Measurements from ENCODE around the gene VWA5A. TPM values are rescaled to one million over a fixed set of nuclear protein-coding genes. Genes with fewer than 3 reads are reported as not detected.

The VWA5A gene
- polyA plus RNA-seq, 1 of the 3 experiments (the other 2 are of a cell fraction): 7.6 TPM

DNA sequence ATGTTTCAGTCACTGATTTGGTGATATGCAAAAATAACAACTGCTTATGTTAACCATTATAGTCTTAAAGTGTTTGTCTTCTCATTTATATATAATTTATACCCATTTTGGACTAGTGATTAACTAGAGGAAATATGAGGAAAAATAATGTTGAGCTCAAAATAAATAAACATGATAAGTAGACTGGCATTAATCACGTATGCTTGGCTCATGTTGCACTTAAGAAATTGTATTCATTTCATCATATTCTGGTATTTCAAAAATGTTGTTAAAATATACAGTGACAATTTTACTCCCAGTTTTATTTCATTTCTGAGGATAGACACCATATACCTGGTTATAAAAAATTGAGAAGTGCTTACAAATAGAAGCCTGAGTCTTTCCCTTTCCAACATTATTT lies 64.1 kb downstream of the VWA5A start:
- Histone ChIP-seq H3K4me2 (no peak overlapping the region), H3F3A (replicated peaks; ENCODE audit: insufficient read depth) (no peaks in the 10 kb centered on the region)
- CTCF ChIA-PET: interaction anchor here (1.0 to 1.8 kb wide), 2 partner anchors 13 to 108 kb away, joined by 3 to 5 read pairs; no protein-coding TSS in a partner anchor

More for the DNA sequence above, 64.1 kb downstream of the VWA5A start:
- Histone ChIP-seq H3K9me2 (no peaks in the 10 kb centered on the region), H3K27ac (ENCODE audit: low read depth in 2 of 2, low read length in 1 of 2) (no peak overlapping the region), H3K9ac (no peak overlapping the region), H3K36me3 (replicated peaks in 1 of 2; ENCODE audit: control insufficient read depth in 1 of 2, insufficient read depth in 2 of 2, low read length in 1 of 2) (no peaks in the 10 kb centered on the region), H3K4me1 (ENCODE audit: control insufficient read depth in 1 of 2, insufficient read depth in 2 of 2, low read depth in 1 of 2, low read length in 1 of 2) (no peaks in the 10 kb centered on the region), H4K20me1 (ENCODE audit: insufficient read depth) (no peaks in the 10 kb centered on the region), H2AFZ (ENCODE audit: low read depth) (no peak overlapping the region), H3K27me3 (ENCODE audit: insufficient read depth) (no peaks in the 10 kb centered on the region), H3K9me3 (no peaks in the 10 kb centered on the region), H3K4me3 (ENCODE audit: low read depth in 2 of 2, low read length in 1 of 2) (no peak overlapping the region), H3K79me2 (ENCODE audit: insufficient read depth) (no peaks in the 10 kb centered on the region)
- 23% methylated on average over 1 of the region's 1 CpG for WGBS (ENCODE audit: low lambda C conversion rate)
- TF ChIP-seq, protein P1, sequence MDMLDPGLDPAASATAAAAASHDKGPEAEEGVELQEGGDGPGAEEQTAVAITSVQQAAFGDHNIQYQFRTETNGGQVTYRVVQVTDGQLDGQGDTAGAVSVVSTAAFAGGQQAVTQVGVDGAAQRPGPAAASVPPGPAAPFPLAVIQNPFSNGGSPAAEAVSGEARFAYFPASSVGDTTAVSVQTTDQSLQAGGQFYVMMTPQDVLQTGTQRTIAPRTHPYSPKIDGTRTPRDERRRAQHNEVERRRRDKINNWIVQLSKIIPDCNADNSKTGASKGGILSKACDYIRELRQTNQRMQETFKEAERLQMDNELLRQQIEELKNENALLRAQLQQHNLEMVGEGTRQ (IDR thresholded peaks at IDR 0.05; ENCODE audit: borderline replicate concordance, low read depth, low read length): no peak
- TF ChIP-seq EZH2phosphoT487 (IDR thresholded peaks at IDR 0.05; ENCODE audit: borderline replicate concordance, low read depth) (no peak), FOXJ3 (CRISPR knock-in tag; IDR thresholded peaks at IDR 0.05) (no peak), ELF1 (IDR thresholded peaks at IDR 0.05) (no peak), NFIC (IDR thresholded peaks at IDR 0.05; ENCODE audit: borderline replicate concordance) (no peak), GABPA (IDR thresholded peaks at IDR 0.05; ENCODE audit: low read depth) (no peak), REST (IDR thresholded peaks at IDR 0.05; ENCODE audit: low read depth, low read length) (no peak), RCOR1 (IDR thresholded peaks at IDR 0.05; ENCODE audit: low read length) (no peak), SMC3 (IDR thresholded peaks at IDR 0.05; ENCODE audit: low read depth, low read length) (no peak), TAF1 (IDR thresholded peaks at IDR 0.05; ENCODE audit: borderline replicate concordance, low read depth, low read length) (no peak), MEF2A (IDR thresholded peaks at IDR 0.05; ENCODE audit: borderline replicate concordance, low read depth) (no peak), EP300 (IDR thresholded peaks at IDR 0.05; ENCODE audit: borderline replicate concordance in 1 of 2, low read depth in 1 of 2, low read length in 1 of 2) (no peak), JUND (IDR thresholded peaks at IDR 0.05) (no peak), RFX5 (IDR thresholded peaks at IDR 0.05; ENCODE audit: low read length) (no peak), NRF1 (IDR thresholded peaks at IDR 0.05; ENCODE audit: low read depth, low read length) (no peak), GATA2 (CRISPR knock-in tag; IDR thresholded peaks at IDR 0.05) (no peak), TCF12 (IDR thresholded peaks at IDR 0.05) (no peak)
- TF ChIP-seq, protein P2, sequence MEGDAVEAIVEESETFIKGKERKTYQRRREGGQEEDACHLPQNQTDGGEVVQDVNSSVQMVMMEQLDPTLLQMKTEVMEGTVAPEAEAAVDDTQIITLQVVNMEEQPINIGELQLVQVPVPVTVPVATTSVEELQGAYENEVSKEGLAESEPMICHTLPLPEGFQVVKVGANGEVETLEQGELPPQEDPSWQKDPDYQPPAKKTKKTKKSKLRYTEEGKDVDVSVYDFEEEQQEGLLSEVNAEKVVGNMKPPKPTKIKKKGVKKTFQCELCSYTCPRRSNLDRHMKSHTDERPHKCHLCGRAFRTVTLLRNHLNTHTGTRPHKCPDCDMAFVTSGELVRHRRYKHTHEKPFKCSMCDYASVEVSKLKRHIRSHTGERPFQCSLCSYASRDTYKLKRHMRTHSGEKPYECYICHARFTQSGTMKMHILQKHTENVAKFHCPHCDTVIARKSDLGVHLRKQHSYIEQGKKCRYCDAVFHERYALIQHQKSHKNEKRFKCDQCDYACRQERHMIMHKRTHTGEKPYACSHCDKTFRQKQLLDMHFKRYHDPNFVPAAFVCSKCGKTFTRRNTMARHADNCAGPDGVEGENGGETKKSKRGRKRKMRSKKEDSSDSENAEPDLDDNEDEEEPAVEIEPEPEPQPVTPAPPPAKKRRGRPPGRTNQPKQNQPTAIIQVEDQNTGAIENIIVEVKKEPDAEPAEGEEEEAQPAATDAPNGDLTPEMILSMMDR (IDR thresholded peaks at IDR 0.05): no peak
- TF ChIP-seq, protein P3, sequence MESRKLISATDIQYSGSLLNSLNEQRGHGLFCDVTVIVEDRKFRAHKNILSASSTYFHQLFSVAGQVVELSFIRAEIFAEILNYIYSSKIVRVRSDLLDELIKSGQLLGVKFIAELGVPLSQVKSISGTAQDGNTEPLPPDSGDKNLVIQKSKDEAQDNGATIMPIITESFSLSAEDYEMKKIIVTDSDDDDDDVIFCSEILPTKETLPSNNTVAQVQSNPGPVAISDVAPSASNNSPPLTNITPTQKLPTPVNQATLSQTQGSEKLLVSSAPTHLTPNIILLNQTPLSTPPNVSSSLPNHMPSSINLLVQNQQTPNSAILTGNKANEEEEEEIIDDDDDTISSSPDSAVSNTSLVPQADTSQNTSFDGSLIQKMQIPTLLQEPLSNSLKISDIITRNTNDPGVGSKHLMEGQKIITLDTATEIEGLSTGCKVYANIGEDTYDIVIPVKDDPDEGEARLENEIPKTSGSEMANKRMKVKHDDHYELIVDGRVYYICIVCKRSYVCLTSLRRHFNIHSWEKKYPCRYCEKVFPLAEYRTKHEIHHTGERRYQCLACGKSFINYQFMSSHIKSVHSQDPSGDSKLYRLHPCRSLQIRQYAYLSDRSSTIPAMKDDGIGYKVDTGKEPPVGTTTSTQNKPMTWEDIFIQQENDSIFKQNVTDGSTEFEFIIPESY (IDR thresholded peaks at IDR 0.05; ENCODE audit: borderline replicate concordance, low read depth): no peak
- TF ChIP-seq, protein P4, sequence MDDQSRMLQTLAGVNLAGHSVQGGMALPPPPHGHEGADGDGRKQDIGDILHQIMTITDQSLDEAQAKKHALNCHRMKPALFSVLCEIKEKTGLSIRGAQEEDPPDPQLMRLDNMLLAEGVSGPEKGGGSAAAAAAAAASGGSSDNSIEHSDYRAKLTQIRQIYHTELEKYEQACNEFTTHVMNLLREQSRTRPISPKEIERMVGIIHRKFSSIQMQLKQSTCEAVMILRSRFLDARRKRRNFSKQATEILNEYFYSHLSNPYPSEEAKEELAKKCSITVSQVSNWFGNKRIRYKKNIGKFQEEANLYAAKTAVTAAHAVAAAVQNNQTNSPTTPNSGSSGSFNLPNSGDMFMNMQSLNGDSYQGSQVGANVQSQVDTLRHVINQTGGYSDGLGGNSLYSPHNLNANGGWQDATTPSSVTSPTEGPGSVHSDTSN (IDR thresholded peaks at IDR 0.05): no peak
- DNase-seq: no peak
- POLR2A ChIA-PET: no interaction called here

Data from SK-N-SH (cell line).